Heart right ventricle (tissue), 16 donors: Measurements from ENCODE around the gene PRKRIP1. TPM values are rescaled to one million over a fixed set of nuclear protein-coding genes. Genes with fewer than 3 reads are reported as not detected.
"Not testable (repeated sequence)": the region's sequence is repeated elsewhere in the genome, so short reads cannot be mapped to it uniquely, and the experiment has no call there.

Experiments
- ATAC-seq, 8 donors: fragments of 200-7000 bp; cut with Tn5 transposase; one replicate each; pipeline ENCODE4 v1.9.1; 2020; ENCODE audit warnings: mild to moderate bottlenecking in 8 of 8, moderate library complexity in 8 of 8, moderate number of reproducible peaks in 1 of 8
- DNase-seq, 2 donors: peaks; one replicate each; pipeline ENCODE4 v3.0.0-alpha.2; 2020
- H3K27ac ChIP-seq, 10 donors: fragments of 200-600 bp; sonication (generic) in 2 of 10; one replicate each; pipeline versions ENCODE4 v1.5.0 to v1.8.0; 2020 to 2022; ENCODE audit warnings: mild to moderate bottlenecking in 3 of 10
- H3K27me3 ChIP-seq, 7 donors: fragments of 200-600 bp; one replicate each; pipeline ENCODE4 v1.8.0; 2021 to 2022; ENCODE audit warnings: mild to moderate bottlenecking in 2 of 7
- H3K36me3 ChIP-seq, 9 donors: fragments of 200-600 bp; sonication (generic) in 1 of 9; one replicate each; pipeline versions ENCODE4 v1.5.0 to v1.8.0; 2020 to 2022; ENCODE audit warnings: mild to moderate bottlenecking in 2 of 9
- H3K4me1 ChIP-seq, 9 donors: fragments of 200-600 bp; sonication (generic) in 1 of 9; one replicate each; pipeline versions ENCODE4 v1.5.0 to v1.8.0; 2020 to 2022; ENCODE audit warnings: mild to moderate bottlenecking in 4 of 9
- H3K4me3 ChIP-seq, 10 donors: fragments of 200-600 bp; sonication (generic) in 2 of 10; one replicate each; pipeline versions ENCODE4 v1.5.0 to v1.8.0; 2020 to 2022; ENCODE audit warnings: mild to moderate bottlenecking in 7 of 10, moderate library complexity in 2 of 10
- H3K9me3 ChIP-seq, 11 donors: fragments of 200-600 bp in 10 of 11; sonication (generic) in 2 of 11; one replicate each; pipeline versions ENCODE4 v1.5.0 to v1.8.0; 2013 to 2022; ENCODE audit warnings: mild to moderate bottlenecking in 2 of 11, control low read depth in 1 of 11, moderate library complexity in 1 of 11
- CTCF ChIP-seq, 9 donors: fragments of 200-600 bp; sonication (generic) in 2 of 9; IDR thresholded peaks; one replicate each; pipeline versions ENCODE4 v1.5.0 to v1.8.0; 2021 to 2022; ENCODE audit warnings: antibody characterized with exemption in 9 of 9, mild to moderate bottlenecking in 5 of 9, moderate library complexity in 1 of 9
- WGBS, 2 donors: extraction: QIAGEN DNeasy Blood & Tissue Kit; methylation state at CpG; one replicate each; pipeline ENCODE4 v1.1.7; 2013; ENCODE audit warnings: inconsistent platforms in 1 of 2; 5-methylcytosine and 5-hydroxymethylcytosine counted together
- intact Hi-C, 10 donors: fragments of 100-400 bp; cut with DNase I; formaldehyde crosslinking; loops; one replicate each; pipeline versions ENCODE4 v1.11.1 to v1.14.2; 2022
- polyA plus RNA-seq, 2 donors: library from polyadenylated mRNA; stranded (reverse); fragments of 200-250 nt; gene quantifications; one replicate each; pipeline ENCODE4 v1.2.3, GENCODE V29; 2013
- total RNA-seq, 10 donors: library from RNA; stranded (reverse); fragmentation: NEBNext Ultra II Directional in 3 of 10; extraction: Animal tissue kit (Norgen Biotek cat#: 25700) in 3 of 10; gene quantifications; one replicate each; pipeline versions ENCODE4 v1.2.1 to v1.2.4, GENCODE V29; 2021 to 2023
- donor health status: Arrhythmogenic right ventricular cardiomyopathy.
- donor health status: ischemic (EF 13 %, LVEDD 7.1; RV severe dilation, severe dysfunction).
- donor health status: healthy with polysubstance abuse.
- donor health status: DM: no; HTN: yes; CAD: no.
- donor health status: DM: no; HTN: no; CAD: no.
- donor health status: ischemic (EF 25% LVEDD 6.9; RV normal size, moderate dysfunction).
- donor health status: ischemic (EF 25% LVEDD 5.7; RV mildly dilated, moderate dysfunction).
- donor health status: healthy.
- donor health status: DM: yes; HTN: yes; CAD: no.
- donor health status: Ischemic cardiomyopathy.
- donor health status: ischemic (EF 35%, LVEDD 5.7; RV mildly dilated, moderate dysfunction).
- donor health status: nonischemic (EF 11% LVEDD 7.7; RV severe dilation, severe dysfunction).
- donor health status: DM: yes; HTN: yes; CAD: no.
- donor health status: PGD.
- donor health status: ischemic (EF 29% LVEDD 5.4; RV normal size, mild dysfunction).
- donor health status: nonischemic (EF 23%, LVEDD 6.1; RV moderate dilation, normal function).

Gene PRKRIP1
- total and polyA plus RNA-seq, 12 donors, result 7.1 to 28.2 (median 11.3) TPM

- Histone ChIP-seq H3K9me3 (peaks cover 0 to 11% (median 0%) of the 10 kb centered on the region in 11 donors), H3K36me3 (peaks cover 0 to 61% (median 12%) of the 10 kb centered on the region in 9 donors)
- H3K4me1 ChIP-seq, H3K4me3 ChIP-seq, intact Hi-C loops, DNase-seq, H3K27me3 ChIP-seq, ATAC-seq, H3K27ac ChIP-seq: not testable (repeated sequence)
- 66 to 67% methylated on average over 2 of the region's 2 CpGs for WGBS, 2 donors
Measured at GRCh38 chr7:102372796-102373195, 23.4 kb upstream of the PRKRIP1 start.

GRCh38 chr7:102376964-102377466 lies 19.1 kb upstream of the PRKRIP1 start:
- Histone ChIP-seq H3K9me3 (no peaks in the 10 kb centered on the region), H3K27ac (no peak overlapping the region), H3K27me3 (no peaks in the 10 kb centered on the region), H3K4me3 (no peak overlapping the region), H3K4me1 (peaks cover 0 to 4% (median 0%) of the 10 kb centered on the region in 9 donors), H3K36me3 (peaks cover 0 to 83% (median 26%) of the 10 kb centered on the region in 9 donors)
- no peak for TF ChIP-seq CTCF (IDR thresholded peaks at IDR 0.05)
- ATAC-seq (no peak), DNase-seq (no peak)
- 81 to 89% methylated on average over 6 of the region's 6 CpGs for WGBS, 2 donors
- intact Hi-C loops, result no loop called here

GRCh38 chr7:102380837-102381236 lies 15.3 kb upstream of the PRKRIP1 start:
- DNase-seq, H3K4me1 ChIP-seq, H3K27me3 ChIP-seq, H3K9me3 ChIP-seq, H3K4me3 ChIP-seq, H3K27ac ChIP-seq, intact Hi-C loops, ATAC-seq: not testable (repeated sequence)
- peaks cover 0 to 92% (median 26%) of the 10 kb centered on the region in 9 donors for H3K36me3 ChIP-seq
- WGBS, 2 donors, result 82% methylated on average over 8 of the region's 8 CpGs

- H3K4me3 ChIP-seq, H3K27me3 ChIP-seq, H3K4me1 ChIP-seq, H3K27ac ChIP-seq, ATAC-seq, intact Hi-C loops, DNase-seq, H3K9me3 ChIP-seq: not testable (repeated sequence)
- WGBS, 2 donors, result 75 to 84% methylated on average over 6 of the region's 7 CpGs
- H3K36me3 ChIP-seq, result peaks cover 0 to 92% (median 26%) of the 10 kb centered on the region in 9 donors
Measured at GRCh38 chr7:102381696-102382425, 14.3 kb upstream of the PRKRIP1 start.

- Histone ChIP-seq H3K27me3 (no peaks in the 10 kb centered on the region), H3K4me3 (no peak overlapping the region), H3K27ac (no peak overlapping the region), H3K36me3 (peaks cover 0 to 64% (median 0%) of the 10 kb centered on the region in 9 donors), H3K9me3 (no peaks in the 10 kb centered on the region), H3K4me1 (peaks cover 0 to 6% (median 0%) of the 10 kb centered on the region in 9 donors)
- TF ChIP-seq CTCF (IDR thresholded peaks at IDR 0.05), result no peak
- WGBS, 2 donors, result 87 to 97% methylated on average over 6 of the region's 6 CpGs
- ATAC-seq, result no peak
- intact Hi-C loops, result no loop called here
- DNase-seq, result no peak
Measured at GRCh38 chr7:102387064-102387463, 9.1 kb upstream of the PRKRIP1 start.

- Histone ChIP-seq H3K9me3 (no peaks in the 10 kb centered on the region), H3K4me3 (no peak overlapping the region), H3K27ac (no peak overlapping the region), H3K27me3 (no peaks in the 10 kb centered on the region), H3K36me3 (peaks cover 0 to 64% (median 0%) of the 10 kb centered on the region in 9 donors), H3K4me1 (peaks cover 0 to 6% (median 0%) of the 10 kb centered on the region in 9 donors)
- DNase-seq (no peak), ATAC-seq (no peak)
- TF ChIP-seq CTCF (IDR thresholded peaks at IDR 0.05), result no peak
- intact Hi-C loops, result loop anchor here (1.0 to 10.0 kb wide), 10 partner anchors 103 to 848 kb away; partner anchors contain the start of gene SH2B2 (in 1 of the 10)
- 91 to 92% methylated on average over 3 of the region's 3 CpGs for WGBS, 2 donors
Measured at GRCh38 chr7:102389810-102390209, 6.4 kb upstream of the PRKRIP1 start.
